Subcutaneous adipose tissue (tissue), 4 donors: ENCODE results near the gene ATAD3C. TPM values are rescaled to one million over a fixed set of nuclear protein-coding genes. Genes with fewer than 3 reads are reported as not detected.

Source experiments
- total RNA-seq, 4 donors: library from RNA; depleted of rRNA; stranded (reverse); fragments of >200 nt; gene quantifications; one replicate each; pipeline ENCODE4 v1.1.0, GENCODE V29; 2016
- TF ChIP-seq, protein P1 (sequence below): fragments of 450-650 bp; IDR thresholded peaks from one replicate; pipeline ENCODE4 v1.5.1; 2016; ENCODE audit warnings: low read depth, mild to moderate bottlenecking, control low read depth, antibody characterized with exemption, moderate library complexity

ATAD3C gene
- total RNA-seq, 4 donors from 2014 or later: 0.19 TPM; not detected in 3

GRCh38 chr1:1428174-1428573, 21.3 kb upstream of the ATAD3C start:
- TF ChIP-seq, protein P1, sequence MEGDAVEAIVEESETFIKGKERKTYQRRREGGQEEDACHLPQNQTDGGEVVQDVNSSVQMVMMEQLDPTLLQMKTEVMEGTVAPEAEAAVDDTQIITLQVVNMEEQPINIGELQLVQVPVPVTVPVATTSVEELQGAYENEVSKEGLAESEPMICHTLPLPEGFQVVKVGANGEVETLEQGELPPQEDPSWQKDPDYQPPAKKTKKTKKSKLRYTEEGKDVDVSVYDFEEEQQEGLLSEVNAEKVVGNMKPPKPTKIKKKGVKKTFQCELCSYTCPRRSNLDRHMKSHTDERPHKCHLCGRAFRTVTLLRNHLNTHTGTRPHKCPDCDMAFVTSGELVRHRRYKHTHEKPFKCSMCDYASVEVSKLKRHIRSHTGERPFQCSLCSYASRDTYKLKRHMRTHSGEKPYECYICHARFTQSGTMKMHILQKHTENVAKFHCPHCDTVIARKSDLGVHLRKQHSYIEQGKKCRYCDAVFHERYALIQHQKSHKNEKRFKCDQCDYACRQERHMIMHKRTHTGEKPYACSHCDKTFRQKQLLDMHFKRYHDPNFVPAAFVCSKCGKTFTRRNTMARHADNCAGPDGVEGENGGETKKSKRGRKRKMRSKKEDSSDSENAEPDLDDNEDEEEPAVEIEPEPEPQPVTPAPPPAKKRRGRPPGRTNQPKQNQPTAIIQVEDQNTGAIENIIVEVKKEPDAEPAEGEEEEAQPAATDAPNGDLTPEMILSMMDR: no peak

- TF ChIP-seq, protein P1: no peak
Measured at GRCh38 chr1:1429671-1430073, 19.8 kb upstream of the ATAD3C start.

DNA sequence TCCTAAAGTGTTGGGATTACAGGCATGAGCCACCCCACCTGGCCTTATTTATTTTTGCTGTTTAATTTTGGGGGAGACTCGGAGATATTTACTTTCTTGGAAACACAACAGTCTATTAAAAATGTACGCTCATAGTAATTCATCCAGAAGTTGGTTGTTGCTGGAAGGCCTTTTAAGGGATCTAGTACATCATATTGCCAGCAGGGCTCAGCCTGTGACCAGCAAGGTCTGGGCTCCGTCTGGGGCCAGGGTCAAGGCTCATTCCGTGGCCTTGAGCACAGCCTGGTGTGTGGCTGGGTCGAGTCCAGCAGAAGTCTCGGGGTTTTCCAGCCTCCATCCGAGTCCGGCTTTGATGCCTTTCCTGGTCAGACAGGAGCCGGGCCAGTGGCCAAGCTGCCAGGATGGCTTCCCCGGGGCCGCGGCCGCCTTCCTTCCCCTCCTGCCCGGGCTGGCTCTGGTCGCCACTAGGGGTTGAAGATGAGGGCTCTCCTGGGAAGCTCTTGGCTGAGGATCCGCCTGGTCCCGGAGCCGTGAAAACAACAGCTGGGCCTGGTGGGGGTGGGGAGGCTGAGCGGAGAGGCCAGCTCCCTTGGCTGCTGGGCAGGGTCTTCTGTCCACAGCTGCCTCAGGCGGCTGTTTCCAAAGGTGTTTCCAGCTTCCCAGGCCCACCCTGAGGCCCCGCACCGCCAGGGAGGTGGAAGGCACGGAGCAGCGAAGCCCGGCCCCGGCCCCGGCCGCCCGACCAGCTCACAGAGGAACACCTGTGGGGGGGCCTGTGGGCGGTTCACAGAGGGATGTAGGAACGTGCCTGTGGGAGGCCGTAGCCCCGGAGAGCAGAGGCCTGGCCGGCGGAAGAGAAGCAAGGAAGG, 19.1 kb upstream of the ATAD3C start:
- TF ChIP-seq, protein P1: no peak

- TF ChIP-seq, protein P1: no peak
Measured at GRCh38 chr1:1430992-1431844, 18.3 kb upstream of the ATAD3C start.

DNA sequence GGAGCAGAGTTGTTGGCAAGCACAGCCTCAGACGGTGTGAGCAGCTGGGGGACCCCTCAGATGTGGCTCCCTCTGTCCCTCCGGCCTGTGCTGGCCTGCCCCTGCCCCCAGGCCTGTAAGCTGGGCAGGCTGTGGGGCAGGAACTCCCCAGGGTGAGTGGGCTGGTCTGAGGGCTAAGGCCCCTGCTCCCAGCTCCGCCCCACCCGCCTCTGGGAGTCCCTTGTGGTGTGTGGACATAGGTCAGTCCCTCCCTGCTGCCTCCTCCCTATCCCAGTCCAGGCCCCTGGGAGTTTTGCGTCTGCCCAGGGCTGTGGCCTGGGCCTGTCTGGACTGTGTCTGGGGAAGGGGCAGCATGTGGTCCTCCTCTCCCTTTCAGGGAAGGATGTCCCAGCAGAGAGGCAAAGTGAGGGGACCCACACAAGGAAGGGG, 17.6 kb upstream of the ATAD3C start:
- TF ChIP-seq, protein P1: no peak

- TF ChIP-seq, protein P1: no peak
Measured at GRCh38 chr1:1432274-1432950, 17.1 kb upstream of the ATAD3C start.
